ENCODE results near the gene SS18L1.

Gene SS18L1

DNA sequence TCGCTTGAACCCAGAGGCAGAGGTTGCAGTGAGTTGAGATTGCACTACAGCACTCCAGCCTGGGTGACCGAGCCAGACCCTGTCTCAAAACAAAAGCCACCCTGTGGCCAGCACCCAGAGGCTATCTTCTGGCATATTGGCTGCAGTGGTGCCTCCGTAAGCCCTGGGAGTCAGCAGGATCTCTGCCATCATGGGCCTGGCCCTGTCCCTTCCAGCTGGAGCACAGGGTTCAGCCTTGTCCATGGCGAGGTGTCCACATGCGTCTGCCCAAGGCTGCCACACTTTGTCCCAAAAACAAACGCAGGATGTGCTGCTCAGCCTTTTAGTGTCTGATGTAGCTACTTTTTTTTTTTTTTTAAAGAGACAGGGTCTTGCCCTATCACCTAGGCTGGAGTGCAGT, 23.9 kb downstream of the SS18L1 start:
- no peak for DNase-seq (ENCODE audit: extremely low spot score)
- CTCF ChIA-PET, result interaction anchor here (2.5 kb wide), 1 partner anchor 11 kb away, joined by 12 read pairs; no protein-coding TSS in a partner anchor
- POLR2A ChIA-PET, result interaction anchor here (1.3 kb wide), 1 partner anchor 32 kb away, joined by 3 read pairs; no protein-coding TSS in a partner anchor
- TF ChIP-seq ELF4 (IDR thresholded peaks at IDR 0.05) (no peak), FOXM1 (IDR thresholded peaks at IDR 0.05; ENCODE audit: borderline replicate concordance) (no peak), NFRKB (IDR thresholded peaks at IDR 0.05) (no peak), FOXK2 (IDR thresholded peaks at IDR 0.05) (no peak), TARDBP (IDR thresholded peaks at IDR 0.05) (no peak)
- TF ChIP-seq, protein P1, sequence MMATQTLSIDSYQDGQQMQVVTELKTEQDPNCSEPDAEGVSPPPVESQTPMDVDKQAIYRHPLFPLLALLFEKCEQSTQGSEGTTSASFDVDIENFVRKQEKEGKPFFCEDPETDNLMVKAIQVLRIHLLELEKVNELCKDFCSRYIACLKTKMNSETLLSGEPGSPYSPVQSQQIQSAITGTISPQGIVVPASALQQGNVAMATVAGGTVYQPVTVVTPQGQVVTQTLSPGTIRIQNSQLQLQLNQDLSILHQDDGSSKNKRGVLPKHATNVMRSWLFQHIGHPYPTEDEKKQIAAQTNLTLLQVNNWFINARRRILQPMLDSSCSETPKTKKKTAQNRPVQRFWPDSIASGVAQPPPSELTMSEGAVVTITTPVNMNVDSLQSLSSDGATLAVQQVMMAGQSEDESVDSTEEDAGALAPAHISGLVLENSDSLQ (IDR thresholded peaks at IDR 0.05), result no peak

DNA sequence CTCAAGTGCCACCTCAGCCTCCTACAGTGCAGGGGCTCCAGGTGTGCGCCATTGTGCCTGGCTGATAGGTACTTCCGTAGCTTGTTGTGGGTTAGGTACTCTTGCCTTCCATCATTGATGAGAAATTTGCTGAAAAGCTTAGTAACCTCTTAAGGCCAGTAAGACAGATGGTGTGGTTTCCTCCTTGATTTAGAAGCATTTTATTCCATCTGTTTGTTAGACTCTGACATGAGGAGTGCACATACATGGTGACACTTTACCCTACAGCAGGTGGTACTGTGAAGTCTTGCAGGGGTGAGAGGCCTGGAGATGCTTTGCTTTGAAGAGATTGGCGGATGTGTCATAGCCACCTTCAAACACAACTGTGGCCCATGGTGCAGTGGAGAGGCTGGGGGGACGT, 24.5 kb downstream of the SS18L1 start:
- DNase-seq (ENCODE audit: extremely low spot score), result no peak
- TF ChIP-seq, protein P1 (IDR thresholded peaks at IDR 0.05), result no peak
- TF ChIP-seq NFRKB (IDR thresholded peaks at IDR 0.05) (no peak), L3MBTL2 (conservative IDR thresholded peaks at IDR 0.05) (no peak), ELF4 (IDR thresholded peaks at IDR 0.05) (no peak), LEF1 (IDR thresholded peaks at IDR 0.05; ENCODE audit: borderline replicate concordance) (no peak), HDGF (IDR thresholded peaks at IDR 0.05; ENCODE audit: borderline replicate concordance) (no peak), FOXK2 (IDR thresholded peaks at IDR 0.05) (no peak), FOXA1 (IDR thresholded peaks at IDR 0.05) (no peak), ARNT (IDR thresholded peaks at IDR 0.05) (no peak), FOXM1 (IDR thresholded peaks at IDR 0.05; ENCODE audit: borderline replicate concordance) (no peak)
- CTCF ChIA-PET, result no interaction called here
- POLR2A ChIA-PET, result no interaction called here

DNA sequence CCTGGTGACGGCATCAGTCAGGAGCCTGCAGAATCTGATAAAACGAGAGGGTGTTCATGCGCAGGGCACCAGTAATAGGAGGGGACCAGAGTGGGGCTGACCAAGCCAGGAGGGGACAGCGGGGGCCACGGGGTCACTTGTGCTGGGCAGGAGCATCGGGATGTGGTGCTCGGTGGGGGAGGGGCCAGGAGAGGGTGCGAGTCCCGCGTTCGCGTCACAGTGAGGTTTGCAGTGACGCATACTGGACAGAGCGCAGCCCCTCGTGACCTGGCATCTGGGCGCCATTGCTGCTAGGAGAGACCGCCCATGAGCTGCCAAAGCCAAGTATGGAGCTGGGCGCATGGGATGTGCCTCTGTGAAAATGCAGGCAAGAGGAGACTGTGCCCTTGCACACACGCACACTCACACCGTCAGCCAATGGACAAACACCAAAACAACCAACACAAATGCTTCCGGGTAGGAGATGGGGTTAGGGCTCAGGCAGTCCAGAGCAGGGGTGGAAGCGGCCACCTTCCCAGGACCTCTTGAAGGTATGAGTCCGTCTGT, 25.4 kb downstream of the SS18L1 start:
- CTCF ChIA-PET, result no interaction called here

DNA sequence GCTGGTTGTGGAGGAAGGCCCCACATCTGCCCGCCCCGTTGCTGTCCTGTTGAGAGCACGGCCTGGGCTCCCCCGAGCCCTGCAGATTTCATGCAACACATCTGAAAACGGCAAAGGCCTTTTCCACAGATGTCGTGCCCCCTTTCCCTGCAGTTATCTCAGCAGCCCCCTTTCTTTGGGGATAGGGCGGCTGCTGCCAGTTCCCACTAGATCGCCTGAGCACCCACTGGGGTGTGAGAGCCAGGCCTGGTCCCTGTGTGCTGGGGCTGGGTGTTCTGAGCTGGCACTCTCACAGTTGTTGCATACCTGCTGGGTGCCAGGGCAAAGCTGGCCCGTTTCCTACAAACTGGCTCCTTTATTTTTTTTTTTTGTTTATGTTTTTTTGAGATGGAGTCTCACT, 27.0 kb downstream of the SS18L1 start:
- ChIA-PET POLR2A (no interaction called here), CTCF (no interaction called here)
- no peak for DNase-seq (ENCODE audit: extremely low spot score)
- TF ChIP-seq ZNF384 (IDR thresholded peaks at IDR 0.05), result no peak
- no peak for TF ChIP-seq LEF1 (IDR thresholded peaks at IDR 0.05; ENCODE audit: borderline replicate concordance)
- TF ChIP-seq, protein P1 (IDR thresholded peaks at IDR 0.05), result no peak
- TF ChIP-seq HDGF (IDR thresholded peaks at IDR 0.05; ENCODE audit: borderline replicate concordance), result no peak
- no peak for TF ChIP-seq FOXK2 (IDR thresholded peaks at IDR 0.05)
- no peak for TF ChIP-seq FOXM1 (IDR thresholded peaks at IDR 0.05; ENCODE audit: borderline replicate concordance)
- TF ChIP-seq NFRKB (IDR thresholded peaks at IDR 0.05), result no peak
- TF ChIP-seq CTBP1 (IDR thresholded peaks at IDR 0.05; ENCODE audit: borderline replicate concordance), result no peak

More for the DNA sequence above, 25.4 kb downstream of the SS18L1 start:
- no peak for DNase-seq (ENCODE audit: extremely low spot score)
- POLR2A ChIA-PET, result no interaction called here
- no peak for TF ChIP-seq FOXA1 (IDR thresholded peaks at IDR 0.05)
- TF ChIP-seq ZNF384 (IDR thresholded peaks at IDR 0.05), result no peak
- no peak for TF ChIP-seq SUZ12 (IDR thresholded peaks at IDR 0.05)
- TF ChIP-seq L3MBTL2 (conservative IDR thresholded peaks at IDR 0.05), result no peak
- no peak for TF ChIP-seq FOXM1 (IDR thresholded peaks at IDR 0.05; ENCODE audit: borderline replicate concordance)
- TF ChIP-seq NFRKB (IDR thresholded peaks at IDR 0.05), result no peak
- TF ChIP-seq LEF1 (IDR thresholded peaks at IDR 0.05; ENCODE audit: borderline replicate concordance), result no peak
- no peak for TF ChIP-seq BHLHE40 (IDR thresholded peaks at IDR 0.05; ENCODE audit: borderline replicate concordance)
- no peak for TF ChIP-seq CTBP1 (IDR thresholded peaks at IDR 0.05; ENCODE audit: borderline replicate concordance)
- no peak for TF ChIP-seq SP1 (IDR thresholded peaks at IDR 0.05)
- TF ChIP-seq FOXK2 (IDR thresholded peaks at IDR 0.05), result no peak
- no peak for TF ChIP-seq HDGF (IDR thresholded peaks at IDR 0.05; ENCODE audit: borderline replicate concordance)

DNA sequence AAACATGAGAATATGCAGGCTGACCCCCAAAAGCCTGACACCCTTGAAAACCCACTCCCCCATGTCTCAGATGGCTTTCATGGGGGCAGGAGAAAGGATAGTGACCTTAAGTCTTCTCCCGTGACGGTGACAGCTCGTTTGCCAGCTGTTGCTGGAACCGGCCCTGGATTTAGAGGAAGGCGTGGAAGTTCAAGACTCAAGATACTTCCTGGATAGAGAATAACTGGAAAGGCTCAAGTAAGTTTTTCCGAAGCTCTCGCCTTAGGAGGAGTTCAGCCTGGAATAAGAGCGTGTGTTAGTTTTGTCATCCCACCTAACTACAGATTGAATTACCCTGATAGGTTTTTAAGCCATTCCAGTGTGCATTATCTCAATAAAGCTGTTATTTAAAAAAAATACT, 27.7 kb downstream of the SS18L1 start:
- no peak for DNase-seq (ENCODE audit: extremely low spot score)
- ChIA-PET POLR2A (no interaction called here), CTCF (no interaction called here)
- TF ChIP-seq TARDBP (IDR thresholded peaks at IDR 0.05) (no peak), SUZ12 (IDR thresholded peaks at IDR 0.05) (no peak), CTBP1 (IDR thresholded peaks at IDR 0.05; ENCODE audit: borderline replicate concordance) (no peak), ARNT (IDR thresholded peaks at IDR 0.05) (no peak), SP1 (IDR thresholded peaks at IDR 0.05) (no peak), FOXM1 (IDR thresholded peaks at IDR 0.05; ENCODE audit: borderline replicate concordance) (no peak), FOXK2 (IDR thresholded peaks at IDR 0.05) (no peak), FOXA1 (IDR thresholded peaks at IDR 0.05) (no peak), ELF4 (IDR thresholded peaks at IDR 0.05) (no peak), ZNF384 (IDR thresholded peaks at IDR 0.05) (no peak), LEF1 (IDR thresholded peaks at IDR 0.05; ENCODE audit: borderline replicate concordance) (no peak), BHLHE40 (IDR thresholded peaks at IDR 0.05; ENCODE audit: borderline replicate concordance) (no peak), HDGF (IDR thresholded peaks at IDR 0.05; ENCODE audit: borderline replicate concordance) (no peak), L3MBTL2 (conservative IDR thresholded peaks at IDR 0.05) (no peak)
- TF ChIP-seq, protein P1 (IDR thresholded peaks at IDR 0.05), result no peak

DNA sequence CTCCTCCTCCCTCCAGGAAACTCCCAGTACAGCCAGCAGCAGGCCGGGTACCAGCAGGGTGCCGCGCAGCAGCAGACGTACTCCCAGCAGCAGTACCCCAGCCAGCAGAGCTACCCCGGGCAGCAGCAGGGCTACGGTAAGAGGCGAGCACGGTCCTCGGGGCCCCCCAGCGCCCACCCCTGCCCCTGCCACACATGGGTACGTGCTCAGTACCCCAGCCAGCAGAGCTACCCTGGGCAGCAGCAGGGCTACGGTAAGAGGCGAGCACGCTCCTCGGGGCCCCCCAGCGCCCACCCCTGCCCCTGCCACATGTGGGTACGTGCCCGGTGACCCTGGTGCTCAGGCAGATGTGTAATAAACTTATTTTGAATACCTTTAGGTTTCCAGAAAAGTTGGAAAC, 29.1 kb downstream of the SS18L1 start:
- DNase-seq (ENCODE audit: extremely low spot score), result no peak
- CTCF ChIA-PET, result interaction anchor here (0.6 kb wide), 1 partner anchor 446 kb away, joined by 3 read pairs; no protein-coding TSS in a partner anchor
- TF ChIP-seq, protein P1 (IDR thresholded peaks at IDR 0.05), result no peak
- no peak for TF ChIP-seq FOXA1 (IDR thresholded peaks at IDR 0.05)
- no peak for TF ChIP-seq FOXM1 (IDR thresholded peaks at IDR 0.05; ENCODE audit: borderline replicate concordance)
- no peak for TF ChIP-seq L3MBTL2 (conservative IDR thresholded peaks at IDR 0.05)
- no peak for TF ChIP-seq FOXK2 (IDR thresholded peaks at IDR 0.05)
- no peak for TF ChIP-seq ZNF384 (IDR thresholded peaks at IDR 0.05)
- TF ChIP-seq SP1 (IDR thresholded peaks at IDR 0.05), result no peak
- no peak for TF ChIP-seq ARNT (IDR thresholded peaks at IDR 0.05)
- TF ChIP-seq SUZ12 (IDR thresholded peaks at IDR 0.05), result no peak
- no peak for TF ChIP-seq HDGF (IDR thresholded peaks at IDR 0.05; ENCODE audit: borderline replicate concordance)
- TF ChIP-seq TARDBP (IDR thresholded peaks at IDR 0.05), result no peak
- no peak for TF ChIP-seq NFRKB (IDR thresholded peaks at IDR 0.05)
- TF ChIP-seq ELF4 (IDR thresholded peaks at IDR 0.05), result no peak
- TF ChIP-seq CTBP1 (IDR thresholded peaks at IDR 0.05; ENCODE audit: borderline replicate concordance), result no peak
- no peak for TF ChIP-seq LEF1 (IDR thresholded peaks at IDR 0.05; ENCODE audit: borderline replicate concordance)
- no peak for TF ChIP-seq BHLHE40 (IDR thresholded peaks at IDR 0.05; ENCODE audit: borderline replicate concordance)
- POLR2A ChIA-PET, result no interaction called here
